GM13976 (cell line): Measurements from ENCODE around the gene C17orf113.

Experiments
- DNase-seq: peaks from one replicate; pipeline ENCODE4 v3.0.0; 2012; ENCODE audit warnings: low spot score
- CTCF ChIP-seq: IDR thresholded peaks from 2 replicates; pipeline ENCODE4 v1.5.1; 2012; ENCODE audit warnings: borderline replicate concordance, mild to moderate bottlenecking; ENCODE audit not compliant: insufficient read depth; ENCODE audit errors: extremely low read depth, missing control alignments, control extremely low read depth
- in situ Hi-C: fragments of 300-500 bp; cut with MboI; formaldehyde crosslinking; loops from one replicate; pipeline ENCODE4 v1.12.0; 2022; ENCODE audit warnings: low sequenced_read_pairs, mixed read lengths, inconsistent platforms; ENCODE audit not compliant: unreplicated experiment

Gene C17orf113

DNA sequence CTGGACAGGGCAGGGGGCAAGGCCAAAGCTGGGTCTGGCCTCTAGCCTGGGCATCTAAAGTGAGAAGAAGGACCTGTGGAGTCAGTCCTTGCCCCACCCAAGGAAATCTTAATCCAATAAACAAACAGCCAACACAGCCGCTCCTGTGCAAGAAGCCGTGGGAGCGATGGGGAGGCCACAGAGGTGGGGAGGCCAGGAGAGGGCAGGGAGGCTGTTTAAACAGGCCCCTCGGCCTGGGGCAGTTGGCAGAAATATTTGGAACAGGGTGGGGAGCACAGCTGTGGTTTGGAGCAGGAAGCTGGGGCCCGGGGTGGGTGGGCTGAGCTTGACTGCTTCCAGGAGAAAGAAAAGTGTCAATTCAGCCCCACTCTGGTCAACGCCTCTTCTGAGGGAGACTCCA, 42.5 kb upstream of the C17orf113 start:
- no peak for TF ChIP-seq CTCF
- DNase-seq, result no peak
- in situ Hi-C loops, result no loop called here

DNA sequence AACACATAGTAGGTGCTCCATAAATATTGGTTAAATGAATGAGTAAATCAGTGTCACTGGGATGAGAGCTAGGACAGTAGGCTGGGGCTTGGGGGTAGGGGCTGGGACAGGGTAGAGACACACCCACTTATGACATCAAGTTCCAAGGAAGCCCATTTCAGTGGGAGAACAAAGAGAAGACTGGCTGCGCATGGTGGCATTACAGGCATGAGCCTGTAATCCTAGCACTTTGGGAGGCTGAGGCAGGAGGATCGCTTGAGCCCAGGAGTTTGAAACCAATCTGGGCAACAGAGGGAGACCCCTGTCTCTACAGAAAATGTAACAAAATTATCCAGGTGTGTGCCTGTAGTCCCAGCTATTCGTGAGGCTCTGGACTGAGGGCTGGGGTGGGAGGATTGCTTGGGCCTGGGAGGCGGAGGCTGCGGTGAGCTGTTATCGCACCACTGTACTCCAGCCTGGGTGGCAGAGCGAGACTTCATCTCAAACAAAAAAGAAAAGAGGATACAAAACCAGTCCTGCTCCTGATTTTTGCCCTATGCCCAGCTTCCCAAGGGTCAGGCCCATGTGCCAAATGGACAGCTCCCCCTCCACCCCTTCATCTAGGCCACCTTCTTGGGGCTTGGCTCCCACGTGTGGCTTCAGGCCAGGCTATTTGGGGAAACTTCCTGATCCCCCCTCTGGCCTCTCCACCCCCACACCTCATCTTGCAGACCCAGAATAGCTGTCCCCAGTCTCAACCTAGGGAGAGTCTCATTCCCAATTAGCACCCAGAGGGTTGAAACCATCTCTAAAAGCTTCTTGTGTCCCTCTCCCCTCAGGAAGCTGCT, 40.8 kb upstream of the C17orf113 start:
- DNase-seq, result no peak
- no peak for TF ChIP-seq CTCF
- in situ Hi-C loops, result no loop called here

- DNase-seq, result no peak
- no peak for TF ChIP-seq CTCF
- in situ Hi-C loops, result no loop called here
Observed at GRCh38 chr17:42088736-42089135, 38.3 kb upstream of the C17orf113 start.

- TF ChIP-seq CTCF, result no peak
- DNase-seq, result no peak
- in situ Hi-C loops, result no loop called here
Observed at GRCh38 chr17:42087736-42088705, 37.6 kb upstream of the C17orf113 start.

GRCh38 chr17:42087042-42087701, 36.8 kb upstream of the C17orf113 start:
- in situ Hi-C loops, result no loop called here
- TF ChIP-seq CTCF, result no peak
- DNase-seq, result no peak

- in situ Hi-C loops, result no loop called here
- DNase-seq, result no peak
Observed at GRCh38 chr17:42081516-42082129, 31.2 kb upstream of the C17orf113 start.

More at GRCh38 chr17:42081516-42082129, 31.2 kb upstream of the C17orf113 start:
- TF ChIP-seq CTCF, result no peak
